AG08396 (cell line): ENCODE data around the gene IRAK3.
A peak's percentile ranks its signal among the peaks of the same experiment; 100 is the strongest.

Experiments
- DNase-seq: peaks from one replicate; pipeline ENCODE4 v3.0.0; 2012; ENCODE audit warnings: low spot score, mixed read lengths

Gene IRAK3

GRCh38 chr12:66188584-66189485 is at the start of gene IRAK3:
Gene IRAK3, plus strand, starts transcription at chr12:66189214. Its CDS starts 86 bp downstream, at chr12:66189300.
- DNase-seq: peak; percentile 61

GRCh38 chr12:66139328-66139727 is 49.7 kb upstream of the IRAK3 start:
- no peak for DNase-seq

- DNase-seq: no peak
Measured at GRCh38 chr12:66140731-66141130, 48.3 kb upstream of the IRAK3 start.

- DNase-seq: no peak
Measured at GRCh38 chr12:66141299-66141698, 47.7 kb upstream of the IRAK3 start.

GRCh38 chr12:66142826-66143225 is 46.2 kb upstream of the IRAK3 start:
- DNase-seq: no peak

GRCh38 chr12:66143868-66144267 is 45.1 kb upstream of the IRAK3 start:
- DNase-seq: no peak

GRCh38 chr12:66144791-66145754 is 43.9 kb upstream of the IRAK3 start:
- peak; percentile 65 for DNase-seq

- DNase-seq: no peak
Measured at GRCh38 chr12:66149702-66150398, 39.2 kb upstream of the IRAK3 start.

- no peak for DNase-seq
Measured at GRCh38 chr12:66152732-66153131, 36.3 kb upstream of the IRAK3 start.

GRCh38 chr12:66154776-66155175 is 34.2 kb upstream of the IRAK3 start:
- peak; percentile 39 for DNase-seq

- DNase-seq: no peak
Measured at GRCh38 chr12:66156654-66157053, 32.4 kb upstream of the IRAK3 start.

GRCh38 chr12:66159123-66159522 is 29.9 kb upstream of the IRAK3 start:
- DNase-seq: no peak

GRCh38 chr12:66160704-66161103 is 28.3 kb upstream of the IRAK3 start:
- DNase-seq: no peak

- no peak for DNase-seq
Measured at GRCh38 chr12:66162701-66163100, 26.3 kb upstream of the IRAK3 start.

GRCh38 chr12:66163289-66163688 is 25.7 kb upstream of the IRAK3 start:
- DNase-seq: no peak

- no peak for DNase-seq
Measured at GRCh38 chr12:66164349-66164821, 24.6 kb upstream of the IRAK3 start.

- no peak for DNase-seq
Measured at GRCh38 chr12:66165141-66165540, 23.9 kb upstream of the IRAK3 start.

GRCh38 chr12:66166561-66166960 is 22.5 kb upstream of the IRAK3 start:
- no peak for DNase-seq

GRCh38 chr12:66168410-66168809 is 20.6 kb upstream of the IRAK3 start:
- DNase-seq: no peak

- DNase-seq: peak; percentile 91
Measured at GRCh38 chr12:66169221-66170170, 19.5 kb upstream of the IRAK3 start, which contains the start of gene TMBIM4. Gene TMBIM4, minus strand, starts transcription at chr12:66169996. Its CDS starts 45 bp downstream, at chr12:66169951.

GRCh38 chr12:66170606-66171005 is 18.4 kb upstream of the IRAK3 start:
- no peak for DNase-seq
